Endometrial microvascular endothelial cells (primary cell): Measurements from ENCODE around the gene FBXO3. TPM values are rescaled to one million over a fixed set of nuclear protein-coding genes. Genes with fewer than 3 reads are reported as not detected.

ENCODE experiments used
- in situ Hi-C: cut with HindIII; loops from 2 replicates; pipeline ENCODE4 v1.10.0; 2017; ENCODE audit warnings: low sequenced_read_pairs, low pct_unique_long_range_greater_than_20kb; ENCODE audit errors: inconsistent ontology term
- total RNA-seq: library from RNA; depleted of rRNA; stranded (reverse); fragments of >200 nt; gene quantifications from one replicate; pipeline ENCODE4 v1.2.3, GENCODE V29; 2015; ENCODE audit errors: inconsistent ontology term

FBXO3 gene
- total RNA-seq, 1 donor from 2014 or later = 38.1 TPM

GRCh38 chr11:33774736-33775466, 581 bp upstream of the FBXO3 start:
- in situ Hi-C loops = no loop called here

DNA sequence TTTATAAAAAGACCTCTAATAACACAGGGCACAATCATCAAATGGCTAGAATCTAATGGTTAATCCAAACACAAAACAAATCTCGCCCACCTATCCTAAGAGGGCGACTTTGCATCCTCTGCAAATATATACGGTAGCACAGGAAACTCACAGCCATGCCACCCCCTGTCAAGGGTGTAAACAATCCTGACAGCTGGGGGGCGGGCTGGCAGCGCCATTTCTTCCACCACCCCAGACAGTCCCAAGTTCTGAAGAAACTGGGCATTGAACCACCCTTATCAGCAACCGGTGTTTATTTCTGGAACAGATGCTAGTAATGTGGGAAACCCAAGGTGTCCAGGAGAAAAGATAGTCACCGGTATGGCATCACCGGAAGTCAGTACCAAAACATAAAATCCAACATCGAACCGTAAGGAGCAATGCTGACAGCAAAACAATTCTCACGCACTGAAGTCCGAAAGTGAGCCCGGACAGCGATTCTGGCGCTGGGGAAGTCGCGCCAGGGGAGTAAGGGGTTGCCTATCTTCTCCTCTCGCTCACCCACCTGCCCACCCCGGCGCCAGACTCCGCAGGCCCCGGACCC, 825 bp downstream of the FBXO3 start:
- in situ Hi-C loops = no loop called here

DNA sequence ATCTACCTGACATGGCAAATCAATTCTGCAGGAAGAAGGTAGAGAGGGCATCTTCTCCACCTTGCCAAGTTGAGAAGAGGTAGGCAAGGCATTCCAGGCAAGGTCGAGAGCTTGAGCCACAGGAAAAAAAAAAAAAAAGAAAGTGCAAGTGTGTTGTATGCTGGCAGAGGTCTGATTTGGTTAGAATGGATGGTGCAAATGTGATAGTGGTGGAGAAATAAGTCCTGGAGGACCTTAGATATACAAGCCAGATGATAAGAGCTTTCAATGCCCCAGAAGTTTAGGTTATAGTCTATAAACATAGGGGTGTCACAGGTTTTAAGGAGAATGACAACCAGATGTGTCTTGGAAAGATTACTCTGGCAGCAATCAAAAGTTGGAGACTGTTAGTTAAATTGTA, 1.4 kb downstream of the FBXO3 start:
- in situ Hi-C loops = no loop called here

DNA sequence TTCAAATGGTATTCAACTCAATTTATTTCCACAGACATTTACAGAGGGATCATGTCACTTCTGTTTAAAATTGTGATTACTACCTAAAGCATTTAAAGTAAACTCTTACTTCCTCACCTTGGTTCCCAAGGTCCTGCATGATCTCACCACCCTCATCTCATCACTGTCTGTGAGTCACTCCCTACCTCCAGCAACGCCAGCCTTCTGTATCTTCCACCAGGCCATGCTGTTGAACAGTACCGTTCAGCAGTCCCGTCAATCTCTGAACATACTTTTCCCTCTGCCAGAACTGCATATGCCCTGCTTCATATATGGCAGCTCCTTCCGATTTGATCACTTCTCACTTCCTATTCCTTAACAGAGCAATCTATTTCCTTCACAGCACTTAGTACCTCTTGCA, 2.0 kb downstream of the FBXO3 start:
- in situ Hi-C loops = no loop called here

DNA sequence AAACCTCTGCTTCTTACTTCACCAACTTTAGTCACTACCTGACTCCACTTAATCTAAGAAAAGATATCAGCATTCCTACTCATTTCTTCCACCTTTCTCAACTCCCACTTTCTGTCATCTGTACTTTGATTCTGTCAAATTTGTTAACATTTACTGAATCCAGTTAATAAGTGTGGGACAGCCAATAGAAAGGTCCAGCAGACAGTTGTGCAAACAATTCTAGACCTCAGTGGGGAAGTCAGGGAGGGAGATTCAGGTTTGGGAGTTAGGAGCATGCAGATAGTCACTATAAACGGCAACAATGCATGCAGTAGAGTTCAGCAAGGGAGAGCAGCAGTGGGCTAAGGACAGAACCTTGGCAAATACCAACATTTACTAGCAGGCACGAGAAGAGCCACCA, 4.1 kb downstream of the FBXO3 start:
- in situ Hi-C loops = no loop called here

DNA sequence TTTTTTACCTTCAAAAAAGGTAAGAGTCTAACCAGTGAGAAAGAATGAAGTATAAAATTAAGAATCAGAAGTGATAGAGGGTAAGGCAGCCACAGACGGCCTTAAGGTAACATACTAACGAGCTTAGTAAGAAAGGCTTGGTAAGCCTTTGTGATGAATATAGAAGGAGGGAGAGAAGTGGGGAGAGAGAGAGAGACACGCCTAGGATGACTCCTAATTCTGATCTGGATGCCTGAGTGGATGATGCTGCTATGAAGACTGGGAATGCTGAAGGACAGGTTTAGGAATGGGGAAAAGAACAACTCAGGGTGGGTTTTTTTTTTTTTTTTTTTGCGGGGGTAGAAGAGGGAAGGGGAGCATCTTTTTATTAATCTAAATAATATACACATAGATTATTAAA, 4.8 kb downstream of the FBXO3 start:
- in situ Hi-C loops = no loop called here

- in situ Hi-C loops = no loop called here
Observed at GRCh38 chr11:33767624-33768023, 6.7 kb downstream of the FBXO3 start.

DNA sequence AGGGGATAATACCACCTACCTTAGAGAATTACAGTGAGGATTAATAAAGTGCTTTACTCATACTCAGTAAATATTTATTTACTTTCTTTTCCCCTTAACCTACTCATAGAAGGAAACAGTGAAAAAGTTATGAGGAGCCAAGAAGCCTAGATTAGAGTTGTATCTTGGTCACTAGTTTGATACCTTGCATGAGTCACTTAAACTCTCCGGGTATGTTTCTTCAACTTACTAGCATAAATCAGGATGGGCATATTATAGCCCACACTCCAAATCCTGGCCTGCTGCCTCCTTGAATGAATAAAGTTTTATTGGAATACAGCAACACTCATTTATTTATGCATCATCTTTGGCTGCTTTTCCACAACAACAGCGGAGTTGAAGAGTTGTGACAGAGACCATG, 8.2 kb downstream of the FBXO3 start:
- in situ Hi-C loops = no loop called here

DNA sequence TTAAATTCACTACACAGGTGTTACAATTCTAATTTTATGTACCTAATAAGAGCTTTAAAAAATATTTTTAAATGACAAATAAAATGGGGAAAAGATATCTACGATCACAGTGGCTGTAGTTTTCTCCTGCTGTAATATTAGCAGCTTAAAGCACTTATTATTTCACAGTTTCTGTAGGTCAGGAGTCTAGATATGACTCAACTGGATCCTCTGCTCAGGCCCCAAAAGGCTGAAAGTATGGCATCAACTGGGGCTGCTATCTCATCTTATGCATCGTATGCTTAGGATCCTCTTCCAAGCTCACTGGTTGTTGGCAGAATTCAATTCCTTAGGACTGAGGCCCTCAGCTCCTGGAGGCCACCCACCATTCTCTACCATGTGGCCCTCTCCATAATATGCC, 12.8 kb downstream of the FBXO3 start:
- in situ Hi-C loops = no loop called here

DNA sequence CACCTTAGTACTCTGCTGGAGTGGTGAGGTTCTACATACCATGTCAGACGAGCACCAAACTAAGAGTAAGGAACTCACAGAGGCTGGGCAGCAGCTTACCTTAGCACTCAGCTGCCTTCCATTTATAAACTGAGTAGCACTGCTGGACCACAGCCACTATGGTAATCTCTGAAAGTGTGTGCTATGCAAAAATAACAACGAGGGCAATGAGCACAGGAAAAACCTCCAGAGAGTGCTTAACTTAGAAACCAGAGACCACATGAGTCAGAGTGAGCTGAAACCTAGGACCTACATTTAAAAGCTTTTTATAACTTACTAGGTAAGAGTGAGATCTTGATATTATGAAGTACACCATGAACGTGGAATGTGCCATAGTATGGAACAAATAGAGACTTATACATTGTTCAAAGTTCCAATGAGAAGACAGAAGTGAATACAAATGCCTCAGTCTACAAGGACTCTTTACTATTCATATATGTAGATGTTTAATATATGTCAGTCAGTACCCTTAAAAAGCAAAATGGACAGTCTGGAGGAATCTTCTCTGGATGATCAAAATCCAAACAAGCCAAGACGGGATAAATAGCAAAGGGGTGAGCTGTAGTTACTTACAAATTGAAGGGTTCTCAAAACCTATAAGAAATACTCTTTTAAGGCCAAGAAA, 20.9 kb downstream of the FBXO3 start:
- in situ Hi-C loops = no loop called here

DNA sequence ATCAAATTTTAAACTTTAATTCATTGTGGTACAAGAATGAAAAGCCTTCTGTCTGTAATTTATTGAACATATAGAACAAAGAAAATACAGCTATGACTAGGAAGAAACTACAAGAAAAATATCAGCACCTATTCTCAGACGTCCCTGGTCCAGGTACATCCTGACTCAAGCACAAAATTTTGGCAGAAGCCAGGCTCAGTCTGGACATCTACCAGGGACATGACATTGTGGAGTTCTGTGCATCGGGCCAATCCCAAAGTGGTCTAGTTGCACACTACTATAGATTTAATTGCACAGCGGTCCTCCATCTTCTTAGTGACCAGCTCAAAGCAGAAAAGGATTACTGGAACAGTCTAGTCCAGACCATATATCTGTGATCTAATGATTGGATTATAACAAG, 22.4 kb downstream of the FBXO3 start:
- in situ Hi-C loops = no loop called here

DNA sequence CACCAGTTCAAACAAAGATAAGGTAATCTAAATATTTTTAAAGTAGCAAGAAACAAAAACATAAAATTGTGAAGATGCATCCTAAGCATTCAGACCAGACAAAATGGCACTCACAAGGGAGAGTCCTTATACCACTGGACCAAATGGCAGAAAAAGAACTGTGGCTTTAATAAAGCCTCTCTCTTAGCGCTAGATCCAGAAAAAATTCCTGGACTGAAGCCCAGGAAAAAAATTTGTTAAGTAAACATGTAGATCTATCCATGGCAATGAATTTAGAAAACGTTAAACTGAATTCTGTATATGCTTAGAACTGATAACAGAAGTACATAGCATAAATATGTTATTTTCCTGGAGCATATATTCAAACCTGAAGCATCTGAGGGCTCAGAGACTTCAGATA, 26.3 kb downstream of the FBXO3 start:
- in situ Hi-C loops = no loop called here

DNA sequence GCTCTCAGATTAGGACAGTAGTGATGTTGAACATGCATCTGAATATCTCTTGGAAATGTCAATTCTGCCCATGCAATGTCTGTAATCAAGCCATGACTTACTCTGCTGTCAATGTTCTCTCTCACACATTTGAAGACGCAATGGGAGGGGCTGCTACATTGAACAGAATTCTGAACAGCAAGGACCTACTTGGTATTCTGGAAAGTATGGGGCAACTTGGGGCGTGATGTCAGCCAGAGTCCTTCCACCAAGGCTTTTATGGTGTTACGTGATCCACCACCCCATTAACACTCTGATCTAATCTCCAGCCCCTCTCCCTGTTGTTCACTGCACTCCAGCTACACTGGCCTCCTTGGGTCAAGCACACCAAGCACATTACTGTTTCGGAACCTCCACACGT, 31.0 kb downstream of the FBXO3 start:
- in situ Hi-C loops = no loop called here

DNA sequence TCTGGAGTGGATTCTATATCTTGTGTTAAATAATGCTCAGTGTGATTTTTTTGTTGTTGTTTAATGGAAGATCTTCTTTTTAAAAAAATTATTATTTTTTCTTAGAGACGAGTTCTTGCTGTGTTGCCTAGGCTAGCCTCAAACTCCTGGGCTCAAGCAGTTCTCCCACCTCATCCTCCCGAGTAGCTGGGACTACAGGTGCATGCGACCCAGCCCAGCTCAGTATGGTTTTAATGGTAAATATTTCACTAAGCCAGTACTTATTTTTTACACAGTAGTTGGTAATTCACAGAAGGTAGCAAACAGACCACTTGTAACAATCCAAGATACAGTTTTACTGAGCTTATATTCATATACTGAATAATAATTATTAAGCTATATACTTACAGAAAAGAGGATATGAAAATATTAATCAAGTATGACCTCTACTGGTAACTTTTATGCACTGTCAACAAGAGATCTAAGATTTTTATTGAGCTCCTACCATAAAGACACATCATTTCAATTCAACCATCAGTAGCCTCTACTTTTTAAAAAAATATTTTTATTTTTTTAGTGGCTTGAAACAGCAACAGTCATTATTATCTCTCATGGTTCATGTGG, 32.0 kb downstream of the FBXO3 start:
- in situ Hi-C loops = no loop called here

GRCh38 chr11:33741806-33742205, 32.5 kb downstream of the FBXO3 start:
- in situ Hi-C loops = no loop called here

DNA sequence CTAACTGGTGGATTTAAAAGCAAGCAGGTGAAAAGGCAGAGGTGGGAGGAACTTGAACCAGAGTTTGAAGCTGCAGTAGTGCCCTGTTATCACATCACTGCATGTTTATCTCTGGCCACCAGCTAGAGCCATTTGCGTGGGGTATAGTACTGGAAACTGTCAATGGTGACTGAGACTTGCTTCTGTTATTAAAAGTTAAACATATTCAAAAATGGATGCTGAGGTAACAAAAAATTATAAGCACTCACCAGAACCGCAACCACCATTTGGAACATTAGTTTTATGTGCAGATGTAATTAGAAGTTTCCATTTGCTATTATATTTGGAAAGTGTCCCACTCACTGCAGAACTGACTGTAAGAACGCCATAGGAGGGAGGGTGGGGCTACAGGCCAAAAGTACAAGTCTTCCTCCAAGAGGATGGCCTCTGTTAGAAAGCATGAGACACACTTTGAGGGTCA, 36.9 kb downstream of the FBXO3 start:
- in situ Hi-C loops = no loop called here

GRCh38 chr11:33736148-33736812, 38.0 kb downstream of the FBXO3 start, which contains the start of gene CD59:
TSS of gene CD59 (minus strand) at chr11:33736423. CDS start at chr11:33722445, 13,978 bp downstream.
- in situ Hi-C loops = no loop called here

DNA sequence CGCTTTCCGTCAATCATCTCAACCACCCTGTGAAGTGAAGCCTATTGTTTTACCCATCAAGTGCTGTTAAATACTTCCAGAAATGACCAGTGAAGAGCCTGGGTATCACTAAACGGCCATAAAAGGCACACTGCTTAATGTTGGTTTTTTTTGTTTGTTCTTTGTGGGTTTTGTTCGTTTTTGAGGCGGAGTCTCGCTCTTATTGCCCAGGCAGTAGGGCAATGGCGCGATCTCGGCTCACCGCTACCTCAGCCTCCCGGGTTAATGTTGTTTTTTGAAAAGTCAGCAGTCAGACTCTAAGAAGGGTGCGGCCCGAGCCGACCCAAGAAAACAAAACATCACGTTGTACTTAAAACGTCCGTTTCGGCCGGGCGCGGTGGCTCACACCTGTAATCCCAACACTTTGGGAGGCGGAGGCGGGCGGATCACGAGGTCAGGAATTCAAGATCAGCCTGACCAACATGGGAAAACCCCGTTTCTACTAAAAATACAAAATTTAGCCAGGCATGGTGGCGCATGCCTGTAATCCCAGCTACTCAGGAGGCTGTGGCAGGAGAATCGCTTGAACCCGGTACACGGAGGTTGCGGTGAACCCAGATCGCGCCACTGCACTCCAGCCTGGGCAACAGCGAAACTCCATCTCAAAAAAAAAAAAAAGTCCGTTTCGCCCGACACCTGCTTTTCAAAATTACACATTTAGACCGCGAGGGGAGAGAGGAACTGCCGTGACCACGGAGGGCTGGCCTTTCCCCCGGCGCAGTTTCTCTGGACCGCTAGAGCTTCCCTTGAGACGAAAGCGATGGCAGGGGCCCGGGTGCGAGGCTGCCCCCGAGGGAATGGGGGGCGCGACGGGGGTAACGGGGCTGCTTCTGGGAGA, 38.8 kb downstream of the FBXO3 start:
- in situ Hi-C loops = no loop called here
